ENCODE results near the gene LVRN.
"Not testable (repeated sequence)": the region's sequence is repeated elsewhere in the genome, so short reads cannot be mapped to it uniquely, and the experiment has no call there.

The LVRN gene

GRCh38 chr5:115962239-115962564 lies at the start of gene LVRN:
LVRN (plus strand) TSS chr5:115962475; CDS start chr5:115962618, 143 bp downstream.
- no peak for DNase-seq

- not testable (repeated sequence) for DNase-seq
These were observed 48.5 kb upstream of the LVRN start for GRCh38 chr5:115913623-115914400.

- DNase-seq: no peak
These were observed 42.0 kb upstream of the LVRN start for GRCh38 chr5:115920171-115920725.

GRCh38 chr5:115928578-115929407 lies 33.5 kb upstream of the LVRN start:
- DNase-seq: not testable (repeated sequence)

GRCh38 chr5:115930171-115930570 lies 32.1 kb upstream of the LVRN start:
- DNase-seq: not testable (repeated sequence)

- DNase-seq: no peak
These were observed 31.5 kb upstream of the LVRN start for GRCh38 chr5:115930630-115931337.

- no peak for DNase-seq
These were observed 29.3 kb upstream of the LVRN start for GRCh38 chr5:115932991-115933390.

- no peak for DNase-seq
These were observed 27.8 kb upstream of the LVRN start for GRCh38 chr5:115934388-115934974.

GRCh38 chr5:115936031-115936430 lies 26.2 kb upstream of the LVRN start:
- DNase-seq: no peak

GRCh38 chr5:115939059-115939458 lies 23.2 kb upstream of the LVRN start:
- no peak for DNase-seq

GRCh38 chr5:115940080-115940810 lies 22.0 kb upstream of the LVRN start:
- DNase-seq: no peak

- no peak for DNase-seq
These were observed 21.1 kb upstream of the LVRN start for GRCh38 chr5:115941051-115941675.

- DNase-seq: no peak
These were observed 17.8 kb upstream of the LVRN start for GRCh38 chr5:115944501-115944900.

GRCh38 chr5:115946655-115947054 lies 15.6 kb upstream of the LVRN start:
- DNase-seq: no peak

GRCh38 chr5:115947260-115947659 lies 15.0 kb upstream of the LVRN start:
- DNase-seq: no peak

- no peak for DNase-seq
These were observed 14.2 kb upstream of the LVRN start for GRCh38 chr5:115948091-115948534.

GRCh38 chr5:115949096-115949495 lies 13.2 kb upstream of the LVRN start:
- no peak for DNase-seq

- no peak for DNase-seq
These were observed 9.7 kb upstream of the LVRN start for GRCh38 chr5:115952588-115952987.

GRCh38 chr5:115954144-115954543 lies 8.1 kb upstream of the LVRN start:
- no peak for DNase-seq

- no peak for DNase-seq
These were observed 5.3 kb upstream of the LVRN start for GRCh38 chr5:115956957-115957356.

Data from NCI-H1092 treated with DMSO at 0.1 percent for 48 hours (cell line).